22Rv1 (cell line): ENCODE data around the gene VPS41.

Source experiments
- CTCF ChIP-seq: fragments of 450-650 bp; IDR thresholded peaks from 2 replicates; pipeline ENCODE4 v1.5.1; 2017; ENCODE audit warnings: mild to moderate bottlenecking
- ZFX ChIP-seq: fragments of 450-650 bp; IDR thresholded peaks from 2 replicates; pipeline ENCODE4 v1.6.1; 2017; ENCODE audit warnings: antibody characterized with exemption, borderline replicate concordance

GRCh38 chr7:38728145-38728544 lies 180.8 kb downstream of the VPS41 start:
- TF ChIP-seq CTCF, result no peak
- no peak for TF ChIP-seq ZFX
